Gastrocnemius medialis (tissue), 4 donors: Measurements from ENCODE around the gene CNPY3.

Source experiments
- POLR2A ChIP-seq, 2 donors: fragments of 450-650 bp; IDR thresholded peaks; one replicate each; pipeline ENCODE4 v1.6.1; 2017; ENCODE audit warnings: antibody characterized with exemption in 2 of 2, mild to moderate bottlenecking in 2 of 2, moderate library complexity in 2 of 2
- TF ChIP-seq, protein P1 (sequence below), 5 experiments: fragments of 450-650 bp in 3 of 5; fragments of 200-600 bp in 2 of 5; sonication (generic) in 2 of 5; IDR thresholded peaks in 4 of 5; conservative IDR thresholded peaks in 1 of 5; 1 replicate in 4 of 5; 2 replicates in 1 of 5; pipeline ENCODE4 v1.5.1; 2016 to 2019; ENCODE audit warnings: antibody characterized with exemption in 5 of 5, mild to moderate bottlenecking in 3 of 5, moderate library complexity in 3 of 5

DNA sequence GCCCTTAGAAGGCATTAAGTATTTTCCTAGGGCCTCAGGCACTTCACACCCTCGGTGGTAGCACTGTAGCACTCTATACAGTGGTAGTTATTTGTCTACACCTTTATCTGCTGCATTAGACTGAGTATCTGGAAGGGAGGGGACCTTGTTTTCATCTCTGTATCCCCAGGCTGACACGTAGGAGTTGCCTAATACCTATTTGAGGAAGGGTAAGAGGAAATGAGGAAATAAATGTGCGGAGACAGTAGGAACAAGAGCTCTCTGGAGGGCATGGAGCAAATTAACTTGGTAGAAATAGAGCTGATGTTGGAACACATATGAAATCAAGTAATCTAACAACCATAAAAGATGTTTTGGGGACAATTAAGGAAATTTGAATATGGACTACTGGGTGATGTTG lies 3.9 kb downstream of the CNPY3 start:
- TF ChIP-seq, protein P1, sequence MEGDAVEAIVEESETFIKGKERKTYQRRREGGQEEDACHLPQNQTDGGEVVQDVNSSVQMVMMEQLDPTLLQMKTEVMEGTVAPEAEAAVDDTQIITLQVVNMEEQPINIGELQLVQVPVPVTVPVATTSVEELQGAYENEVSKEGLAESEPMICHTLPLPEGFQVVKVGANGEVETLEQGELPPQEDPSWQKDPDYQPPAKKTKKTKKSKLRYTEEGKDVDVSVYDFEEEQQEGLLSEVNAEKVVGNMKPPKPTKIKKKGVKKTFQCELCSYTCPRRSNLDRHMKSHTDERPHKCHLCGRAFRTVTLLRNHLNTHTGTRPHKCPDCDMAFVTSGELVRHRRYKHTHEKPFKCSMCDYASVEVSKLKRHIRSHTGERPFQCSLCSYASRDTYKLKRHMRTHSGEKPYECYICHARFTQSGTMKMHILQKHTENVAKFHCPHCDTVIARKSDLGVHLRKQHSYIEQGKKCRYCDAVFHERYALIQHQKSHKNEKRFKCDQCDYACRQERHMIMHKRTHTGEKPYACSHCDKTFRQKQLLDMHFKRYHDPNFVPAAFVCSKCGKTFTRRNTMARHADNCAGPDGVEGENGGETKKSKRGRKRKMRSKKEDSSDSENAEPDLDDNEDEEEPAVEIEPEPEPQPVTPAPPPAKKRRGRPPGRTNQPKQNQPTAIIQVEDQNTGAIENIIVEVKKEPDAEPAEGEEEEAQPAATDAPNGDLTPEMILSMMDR (IDR thresholded peaks at IDR 0.05 in 4 of 5, conservative IDR thresholded peaks at IDR 0.05 in 1 of 5): no peak
- no peak for TF ChIP-seq POLR2A (IDR thresholded peaks at IDR 0.05)
